ENCODE results near the gene PIAS3. TPM values are rescaled to one million over a fixed set of nuclear protein-coding genes. Genes with fewer than 3 reads are reported as not detected.

PIAS3 gene
- total RNA-seq: 4.3 and 5.8 TPM in 2 replicates

DNA sequence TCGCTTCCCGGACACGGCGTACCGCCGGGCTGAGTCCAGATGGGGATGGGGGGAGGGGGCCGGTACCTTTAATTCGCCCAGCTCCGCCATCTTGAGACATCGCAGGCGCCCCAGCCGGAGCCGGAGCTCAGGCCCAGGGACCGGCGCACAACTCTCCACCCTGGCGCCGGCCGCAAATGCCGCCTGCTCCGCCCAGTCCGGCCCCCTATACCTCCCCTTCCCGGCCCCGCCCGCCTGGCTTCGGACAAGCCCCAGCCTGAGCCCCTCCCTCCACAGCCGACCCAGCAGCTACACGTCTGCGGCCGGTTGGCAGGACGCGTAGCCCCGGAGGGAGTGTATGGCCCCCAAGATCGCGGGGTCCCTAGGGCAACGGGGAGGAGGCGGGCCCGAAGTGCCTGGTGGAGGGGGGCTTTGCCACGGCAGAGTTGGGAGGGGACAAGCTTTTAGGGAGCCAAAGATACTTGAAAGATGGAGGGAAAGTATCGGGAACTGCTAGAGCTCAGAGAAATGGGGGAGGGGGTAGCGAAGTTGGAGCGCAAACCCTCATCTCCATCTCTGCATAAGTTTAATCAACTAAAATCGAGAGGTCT is at the start of gene PIAS3:
Gene PIAS3, minus strand, starts transcription at position 181 of the 590 bp plus-strand sequence. Its CDS starts 91 bp downstream, at position 90.

DNA sequence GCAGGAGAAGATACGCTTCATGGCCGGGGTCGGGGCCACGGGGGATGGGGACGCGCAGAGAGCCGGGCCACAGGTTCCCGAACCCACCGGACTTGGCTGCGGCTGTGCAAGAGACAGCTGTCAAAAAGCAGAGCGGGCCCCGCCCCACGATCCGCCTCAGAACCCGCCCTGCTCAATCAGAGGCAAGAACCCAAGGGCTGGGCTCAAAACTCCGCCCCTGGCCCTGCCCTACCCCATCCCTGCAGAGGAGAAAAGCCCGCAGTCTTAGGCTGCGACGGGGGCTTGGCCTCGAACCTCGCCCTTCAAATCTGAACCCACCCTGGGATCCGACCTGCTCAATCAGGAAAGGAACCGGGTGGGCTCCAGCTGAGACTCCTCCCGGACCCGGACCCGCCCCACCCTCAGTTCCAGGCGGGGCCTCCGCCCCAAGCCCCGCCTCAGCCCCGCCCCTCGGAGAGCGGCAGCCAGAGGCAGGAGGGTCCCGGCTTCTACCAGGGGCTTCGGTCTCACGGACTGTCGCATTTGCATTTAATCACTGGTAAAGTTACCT is 26.9 kb upstream of the PIAS3 start, which contains the start of gene ANKRD35:
Gene ANKRD35, minus strand, starts transcription at position 129 of the 550 bp plus-strand sequence. Its CDS starts 108 bp downstream, at position 21.

DNA sequence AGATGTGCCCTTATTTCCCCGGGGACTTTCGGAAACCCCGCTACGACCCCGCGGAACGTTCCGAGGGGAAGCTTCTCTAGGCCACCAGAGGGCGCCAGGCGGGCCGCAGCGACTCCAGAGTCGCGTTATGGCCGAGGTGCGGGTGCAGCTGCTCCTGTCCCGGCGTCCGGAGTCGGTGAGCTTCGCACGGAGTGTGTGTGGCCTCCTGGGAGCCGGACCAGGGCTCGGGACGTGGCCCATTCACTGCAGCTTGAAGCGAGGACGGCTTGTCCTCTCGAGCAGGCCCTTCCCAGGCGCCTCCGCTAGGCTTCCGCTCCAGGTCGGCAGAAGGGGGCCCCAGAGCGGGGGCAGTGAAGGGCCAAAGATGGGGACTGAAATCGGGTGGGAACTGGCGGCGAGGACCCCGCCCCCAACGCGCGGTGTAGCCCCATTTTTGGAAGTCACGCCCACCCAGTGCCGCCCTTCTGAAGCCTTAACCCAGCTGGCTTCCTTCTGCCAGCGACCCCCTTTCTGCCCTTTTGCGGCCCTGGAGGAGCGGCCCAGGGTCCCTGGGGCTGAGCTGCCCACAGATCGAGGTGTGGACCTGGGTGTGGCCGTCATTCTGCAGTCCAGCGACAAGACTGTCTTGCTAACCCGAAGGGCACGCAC is 13.2 kb downstream of the PIAS3 start, which contains the start of gene NUDT17:
Gene NUDT17, plus strand, starts transcription at position 117 of the 648 bp plus-strand sequence. Its CDS starts 11 bp downstream, at position 128.

DNA sequence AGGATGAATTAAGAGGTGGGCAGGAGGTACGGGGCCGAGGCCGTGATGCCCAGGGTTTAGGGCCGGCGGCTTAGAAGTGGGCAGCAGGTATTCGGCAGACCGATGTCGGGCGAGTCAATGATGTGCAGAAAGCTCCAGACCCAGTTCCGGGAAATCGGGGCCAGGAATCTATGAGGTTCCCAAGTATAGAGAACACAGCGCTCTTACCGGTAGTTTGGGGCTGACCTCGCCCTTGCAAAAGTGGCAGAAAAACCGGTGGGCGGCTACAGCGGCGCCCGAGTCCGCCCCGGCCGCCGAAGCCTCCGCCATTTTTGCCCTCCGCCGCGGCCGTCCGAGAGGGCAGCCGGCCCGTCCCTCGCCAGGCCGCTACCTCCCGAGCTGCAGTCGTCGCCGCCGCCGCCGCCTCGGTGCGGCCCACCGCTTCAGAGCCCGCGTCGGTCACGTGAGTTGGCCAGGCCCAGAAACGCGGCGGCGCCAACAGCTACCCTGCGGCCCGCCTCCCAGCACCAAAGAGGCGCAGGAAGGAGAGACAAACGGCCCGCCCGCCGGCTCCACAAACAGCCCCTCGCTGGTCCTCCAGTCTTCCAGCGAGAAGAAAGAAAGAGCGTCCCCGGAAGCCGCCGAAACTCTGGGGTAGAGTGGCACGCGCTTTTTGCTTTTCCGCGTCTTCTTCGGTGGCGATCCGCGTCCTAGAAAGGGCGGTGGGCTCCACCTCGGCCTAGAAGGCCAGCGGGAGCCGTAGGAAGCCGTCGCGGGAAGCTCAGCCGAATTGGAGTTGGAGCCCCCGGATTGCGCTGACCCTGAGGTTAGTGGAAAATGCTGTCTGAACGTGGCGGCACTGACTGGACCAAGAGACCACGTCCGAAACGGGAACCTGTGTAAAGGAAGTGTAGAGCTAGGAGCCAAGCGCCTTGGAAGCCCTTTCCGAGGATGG is 35.0 kb downstream of the PIAS3 start, which contains the start of the genes POLR3C and RNF115:
Gene POLR3C, plus strand, starts transcription at position 636 of the 934 bp plus-strand sequence. CDS start 1,577 bp downstream, outside the sequence.
Gene RNF115, minus strand, starts transcription at position 531 of the 934 bp plus-strand sequence. Its CDS starts 222 bp downstream, at position 309.

Other genes starting within 250 kb of the PIAS3 start
- gene PDZK1, start 151.7 kb downstream of the PIAS3 start, total RNA-seq: under 0.01 TPM in 1 of 2 replicates, not detected in the other
- gene CD160, start 139.6 kb downstream of the PIAS3 start, total RNA-seq: not detected in 2 replicates
- 13.3 and 15.9 TPM in 2 replicates for gene RNF115, start 35.0 kb downstream of the PIAS3 start, total RNA-seq
- 22.4 and 24.6 TPM in 2 replicates for gene POLR3C, start 34.9 kb downstream of the PIAS3 start, total RNA-seq
- gene NUDT17, start 13.5 kb downstream of the PIAS3 start, total RNA-seq: 2.6 and 3.0 TPM in 2 replicates
- gene ANKRD35, start 26.8 kb upstream of the PIAS3 start, total RNA-seq: under 0.01 TPM in 1 of 2 replicates, not detected in the other
- 2.0 and 4.2 TPM in 2 replicates for gene ITGA10, start 51.0 kb upstream of the PIAS3 start, total RNA-seq
- gene PEX11B, start 59.6 kb upstream of the PIAS3 start, total RNA-seq: 28.9 and 30.9 TPM in 2 replicates
- gene RBM8A, start 68.4 kb upstream of the PIAS3 start, total RNA-seq: 92.2 and 123 TPM in 2 replicates
- gene LIX1L, start 98.9 kb upstream of the PIAS3 start, total RNA-seq: 23.7 and 26.8 TPM in 2 replicates
- under 0.01 TPM in 2 replicates for gene ANKRD34A, start 105.5 kb upstream of the PIAS3 start, total RNA-seq
- gene POLR3GL, start 105.6 kb upstream of the PIAS3 start, total RNA-seq: 15.8 and 16.8 TPM in 2 replicates
- 95.3 and 200 TPM in 2 replicates for gene TXNIP, start 137.5 kb upstream of the PIAS3 start, total RNA-seq
- gene HJV, start 162.7 kb upstream of the PIAS3 start, total RNA-seq: not detected in 2 replicates

Measured in dermis lymphatic vessel endothelial cell (primary cell).